HG02759 (cell line): Measurements from ENCODE around the gene PCSK7.
"Not testable (repeated sequence)": the region's sequence is repeated elsewhere in the genome, so short reads cannot be mapped to it uniquely, and the experiment has no call there.

Experiments used
- ATAC-seq: cut with Tn5 transposase; IDR thresholded peaks from one replicate; pipeline ENCODE4 v1.9.1; 2021; ENCODE audit warnings: mild to moderate bottlenecking, moderate library complexity; ENCODE audit not compliant: unreplicated experiment

PCSK7 gene

DNA sequence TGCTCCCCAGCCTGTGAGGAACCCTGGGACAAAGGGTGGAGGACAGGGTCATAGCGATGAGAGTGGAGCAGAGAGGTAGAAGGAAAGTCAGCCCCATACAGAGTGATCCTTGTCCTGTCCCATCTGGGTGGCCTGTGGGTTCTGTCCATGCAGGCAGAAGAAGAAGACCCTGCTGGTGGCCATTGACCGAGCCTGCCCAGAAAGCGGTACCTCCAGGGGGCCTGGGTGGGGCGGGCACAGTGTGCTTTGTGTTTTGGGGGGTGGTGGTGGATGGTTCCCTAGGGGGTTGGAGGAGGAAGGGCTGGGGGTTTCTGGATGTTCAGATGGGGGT is 45.5 kb downstream of the PCSK7 start:
- no peak for ATAC-seq

GRCh38 chr11:117185736-117186430 is 46.0 kb downstream of the PCSK7 start:
- no peak for ATAC-seq

DNA sequence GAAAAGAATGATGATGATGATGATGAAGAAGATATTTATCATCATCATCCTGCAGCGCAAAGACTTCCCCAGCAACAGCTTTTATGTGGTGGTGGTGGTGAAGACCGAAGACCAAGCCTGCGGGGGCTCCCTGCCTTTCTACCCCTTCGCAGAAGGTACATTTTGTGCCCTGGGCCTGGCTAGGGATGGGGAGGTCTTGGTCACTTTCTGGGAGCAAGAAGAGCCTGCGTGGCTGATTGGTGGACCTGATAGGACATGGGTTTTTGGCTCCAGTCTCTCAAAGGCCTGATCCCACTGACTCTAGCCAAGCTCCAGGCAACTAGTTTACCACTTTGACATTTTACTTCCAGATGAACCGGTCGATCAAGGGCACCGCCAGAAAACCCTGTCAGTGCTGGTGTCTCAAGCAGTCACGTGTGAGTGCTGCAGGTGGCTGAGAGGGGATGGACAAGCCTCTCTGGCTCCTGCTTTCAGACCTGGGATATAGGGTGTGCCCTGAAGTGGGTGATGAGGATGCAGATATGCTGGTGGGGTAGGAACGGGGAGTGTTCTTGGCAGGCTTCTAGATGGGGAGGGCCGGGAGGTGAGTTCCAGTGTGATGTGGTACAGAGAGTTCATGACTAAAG is 48.0 kb downstream of the PCSK7 start:
- ATAC-seq, result no peak

DNA sequence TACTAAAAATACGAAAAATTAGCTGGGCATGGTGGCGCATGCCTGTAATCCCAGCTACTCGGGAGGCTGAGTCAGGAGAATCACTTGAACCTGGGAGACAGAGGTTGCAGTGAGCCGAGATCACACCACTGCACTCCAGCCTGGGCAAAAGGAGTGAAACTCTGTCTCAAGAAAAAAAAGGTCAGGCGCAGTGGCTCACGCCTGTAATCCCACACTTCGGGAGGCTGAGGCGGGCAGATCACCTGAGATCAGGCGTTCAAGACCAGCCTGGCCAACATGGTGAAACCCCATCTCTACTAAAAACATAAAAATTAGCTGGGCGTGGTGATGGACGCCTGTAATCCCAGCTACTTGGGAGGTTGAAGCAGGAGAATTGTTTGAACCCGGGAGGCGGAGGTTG is 48.7 kb downstream of the PCSK7 start:
- not testable (repeated sequence) for ATAC-seq

DNA sequence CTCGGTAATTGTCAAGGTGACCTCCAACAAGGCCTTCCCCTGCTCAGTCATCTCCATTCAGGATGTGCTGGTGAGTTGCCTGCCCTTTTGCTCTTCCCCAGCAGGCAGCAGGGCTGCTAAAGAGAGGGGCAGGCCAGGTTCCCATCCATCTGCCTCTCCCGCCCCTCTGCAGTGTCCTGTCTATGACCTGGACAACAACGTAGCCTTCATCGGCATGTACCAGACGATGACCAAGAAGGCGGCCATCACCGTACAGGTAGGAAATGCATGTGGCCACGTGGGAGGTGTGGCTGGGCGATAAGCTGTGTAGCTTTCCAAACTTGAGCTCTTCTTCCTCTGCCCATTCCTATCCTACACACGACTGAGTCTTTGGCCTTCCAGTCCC is 49.3 kb downstream of the PCSK7 start:
- no peak for ATAC-seq

DNA sequence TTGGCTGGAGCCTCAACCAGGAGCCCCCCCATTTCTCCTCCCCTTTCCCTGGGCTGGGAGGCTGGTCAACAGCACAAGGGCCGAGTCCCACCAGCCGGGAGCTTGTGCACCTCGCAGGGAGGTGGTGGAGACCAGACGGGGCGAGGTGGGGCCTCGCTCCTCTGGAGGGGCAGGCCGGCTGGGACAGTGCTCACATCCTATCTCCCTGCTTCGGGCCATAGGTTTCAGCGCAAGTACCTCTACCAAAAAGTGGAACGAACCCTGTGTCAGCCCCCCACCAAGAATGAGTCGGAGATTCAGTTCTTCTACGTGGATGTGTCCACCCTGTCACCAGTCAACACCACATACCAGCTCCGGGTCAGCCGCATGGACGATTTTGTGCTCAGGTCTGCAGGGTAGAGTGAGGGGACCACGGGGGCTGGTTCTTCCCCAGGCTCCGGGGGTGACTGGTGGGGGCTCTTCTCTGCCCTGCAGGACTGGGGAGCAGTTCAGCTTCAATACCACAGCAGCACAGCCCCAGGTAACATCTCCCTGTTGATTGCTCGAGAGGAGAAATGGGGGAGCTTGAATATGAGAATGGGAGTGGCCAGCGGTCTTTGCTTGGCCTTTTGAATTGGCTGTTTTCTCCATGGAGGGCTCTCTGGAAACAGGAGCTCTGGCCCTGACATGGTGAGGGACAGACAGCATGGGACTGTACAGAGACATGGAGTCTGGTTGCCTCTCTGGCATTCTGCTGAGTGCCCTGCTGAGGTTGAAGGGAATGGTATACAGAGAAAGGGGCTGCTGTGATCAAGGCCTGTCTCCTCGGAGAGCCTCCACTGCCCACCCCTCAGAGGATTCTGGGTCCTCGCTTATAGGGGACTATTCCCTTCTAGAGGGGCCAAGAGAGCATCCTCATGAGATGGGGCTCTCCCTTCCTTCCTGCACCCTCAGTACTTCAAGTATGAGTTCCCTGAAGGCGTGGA is 50.0 kb downstream of the PCSK7 start:
- ATAC-seq, result no peak

GRCh38 chr11:117180661-117181585 is 51.0 kb downstream of the PCSK7 start:
- no peak for ATAC-seq

GRCh38 chr11:117180020-117180419 is 51.9 kb downstream of the PCSK7 start:
- no peak for ATAC-seq

GRCh38 chr11:117179048-117179999 is 52.5 kb downstream of the PCSK7 start:
- ATAC-seq, result peak; percentile 38

DNA sequence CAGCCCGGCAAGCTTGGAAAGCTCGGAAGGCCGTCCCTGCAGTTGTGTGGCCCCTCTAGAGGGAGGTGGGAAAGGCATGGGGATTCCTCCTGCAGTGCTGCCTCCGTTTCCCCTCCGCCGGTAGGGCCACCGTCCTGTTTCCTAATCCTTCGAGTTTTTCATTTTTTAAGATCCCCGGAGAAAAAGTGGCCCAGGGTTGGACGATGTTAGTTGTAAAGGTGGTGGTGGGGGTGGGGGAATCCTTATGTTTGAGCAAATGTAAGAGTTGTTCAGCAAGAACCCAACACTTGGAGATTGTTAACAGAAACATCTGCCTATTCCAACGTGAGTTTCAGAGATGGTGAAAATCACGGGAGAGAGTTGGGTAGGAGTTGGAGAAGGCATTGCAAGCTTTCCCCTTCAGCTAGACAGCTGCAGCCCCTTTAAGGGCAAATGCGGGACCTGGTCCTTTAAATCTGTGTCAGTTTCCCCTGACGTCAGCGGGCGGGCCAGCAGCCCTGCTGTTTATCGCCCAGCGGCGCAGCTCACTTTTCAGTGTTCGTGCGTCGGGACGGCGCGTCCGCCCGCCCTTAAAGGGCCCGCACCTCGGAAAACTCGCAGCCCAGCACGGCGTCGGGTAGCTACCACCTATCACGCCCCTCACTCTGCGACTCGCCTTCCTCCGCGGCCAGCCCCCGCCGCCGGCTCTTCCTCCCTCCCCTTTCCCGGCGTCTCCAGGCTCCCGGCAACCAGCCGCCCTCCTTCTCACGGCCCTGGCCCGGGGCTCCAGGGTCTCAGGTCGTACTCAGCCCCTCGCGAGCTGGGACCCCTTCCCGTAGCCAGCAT is 53.5 kb downstream of the PCSK7 start, which contains the start of gene SIDT2:
TSS of gene SIDT2 (plus strand) at position 534 of the 825 bp plus-strand sequence. CDS start 521 bp downstream, outside the sequence.
- peak; percentile 92 for ATAC-seq

- ATAC-seq, result no peak
These were observed 54.2 kb downstream of the PCSK7 start for GRCh38 chr11:117177534-117178209.

- ATAC-seq, result no peak
These were observed 55.7 kb downstream of the PCSK7 start for GRCh38 chr11:117176186-117176585.

GRCh38 chr11:117175781-117176180 is 56.1 kb downstream of the PCSK7 start:
- ATAC-seq, result no peak

GRCh38 chr11:117175104-117175503 is 56.8 kb downstream of the PCSK7 start:
- ATAC-seq, result no peak

- no peak for ATAC-seq
These were observed 59.0 kb downstream of the PCSK7 start for GRCh38 chr11:117172724-117173421.

GRCh38 chr11:117171404-117172061 is 60.3 kb downstream of the PCSK7 start:
- no peak for ATAC-seq

DNA sequence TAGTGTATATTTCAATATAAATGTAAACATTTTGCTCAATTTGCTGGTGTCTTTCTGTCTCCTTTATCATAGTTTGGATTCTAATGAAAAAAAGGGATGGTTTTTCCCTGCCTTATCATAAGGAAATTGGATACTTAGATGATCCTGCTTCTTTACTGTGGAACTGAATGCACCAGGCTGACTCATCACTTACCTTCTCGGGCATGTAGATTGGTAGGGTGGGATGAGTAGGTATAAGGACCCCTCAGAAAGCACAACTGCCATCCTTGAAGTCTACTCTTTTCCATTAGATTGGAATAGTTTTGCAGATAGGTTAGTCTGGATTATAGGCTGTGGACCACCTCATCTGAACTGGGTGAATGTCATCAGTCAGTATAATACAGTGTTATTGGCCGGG is 60.9 kb downstream of the PCSK7 start:
- no peak for ATAC-seq
